ENCODE data around the gene CYP27B1.

GRCh38 chr12:57734591-57734990 lies 32.3 kb downstream of the CYP27B1 start:
- TF ChIP-seq POLR2AphosphoS5 (IDR thresholded peaks at IDR 0.05; ENCODE audit: insufficient read depth, low read depth, low read length), result no peak
- TF ChIP-seq CTCF (IDR thresholded peaks at IDR 0.05; ENCODE audit: extremely low read depth in 1 of 2, insufficient read depth in 1 of 2, low read depth in 1 of 2, low read length in 2 of 2), result no peak
- no peak for TF ChIP-seq MAX (IDR thresholded peaks at IDR 0.05; ENCODE audit: insufficient read depth, insufficient read length)
- TF ChIP-seq POLR2A (IDR thresholded peaks at IDR 0.05; ENCODE audit: low read depth, low read length), result no peak
- no peak for TF ChIP-seq JUN (IDR thresholded peaks at IDR 0.05; ENCODE audit: borderline replicate concordance, insufficient read depth, insufficient read length, low read depth)

All from endothelial cell of umbilical vein (primary cell).